Panc1 (cell line): ENCODE measurements around the gene ETNK2.

Experiments used
- CTCF ChIP-seq: fragments of 450-650 bp; IDR thresholded peaks from 2 replicates; pipeline ENCODE4 v1.5.1; 2017; ENCODE audit warnings: mild to moderate bottlenecking
- POLR2AphosphoS5 ChIP-seq: IDR thresholded peaks from 2 replicates; pipeline ENCODE4 v1.6.1; 2012; ENCODE audit warnings: mild to moderate bottlenecking, low read depth, low read length, moderate library complexity
- REST ChIP-seq, 2 experiments: IDR thresholded peaks; 2 replicates each; pipeline ENCODE4 v1.6.1; 2011 to 2012; ENCODE audit warnings: low read depth in 2 of 2, control low read depth in 1 of 2, low read length in 1 of 2, mild to moderate bottlenecking in 1 of 2, moderate library complexity in 1 of 2; ENCODE audit not compliant: insufficient read depth in 1 of 2

- TF ChIP-seq CTCF = no peak
- no peak for TF ChIP-seq POLR2AphosphoS5
- TF ChIP-seq REST (IDR thresholded peaks at IDR 0.05; ENCODE audit: insufficient read depth in 1 of 2, low read depth in 2 of 2, low read length in 1 of 2) = no peak
Measured at GRCh38 chr1:204125759-204126351, 26.0 kb downstream of the ETNK2 start.
